ENCODE measurements around the gene NTF3.

The NTF3 gene

DNA sequence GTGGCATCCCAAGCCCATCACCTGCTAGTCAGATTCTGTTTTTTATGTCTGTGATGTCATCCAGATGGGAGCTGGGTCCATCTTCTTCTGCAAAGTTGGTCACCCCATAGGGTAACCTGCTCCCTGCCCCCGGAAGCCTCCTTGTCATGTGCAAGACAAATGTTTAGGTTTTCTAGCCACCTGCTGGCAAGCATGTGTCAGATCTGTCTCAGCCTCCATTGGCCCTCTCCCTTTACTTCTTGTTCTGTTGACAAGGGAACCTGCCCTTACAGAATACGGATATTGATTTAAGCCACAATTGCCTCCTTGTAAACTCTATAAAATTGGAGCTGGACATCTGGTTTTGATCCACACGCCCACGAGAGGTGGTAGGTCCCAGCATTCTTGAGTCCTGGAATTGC lies 7.5 kb downstream of the NTF3 start:
- TF ChIP-seq, protein P1, sequence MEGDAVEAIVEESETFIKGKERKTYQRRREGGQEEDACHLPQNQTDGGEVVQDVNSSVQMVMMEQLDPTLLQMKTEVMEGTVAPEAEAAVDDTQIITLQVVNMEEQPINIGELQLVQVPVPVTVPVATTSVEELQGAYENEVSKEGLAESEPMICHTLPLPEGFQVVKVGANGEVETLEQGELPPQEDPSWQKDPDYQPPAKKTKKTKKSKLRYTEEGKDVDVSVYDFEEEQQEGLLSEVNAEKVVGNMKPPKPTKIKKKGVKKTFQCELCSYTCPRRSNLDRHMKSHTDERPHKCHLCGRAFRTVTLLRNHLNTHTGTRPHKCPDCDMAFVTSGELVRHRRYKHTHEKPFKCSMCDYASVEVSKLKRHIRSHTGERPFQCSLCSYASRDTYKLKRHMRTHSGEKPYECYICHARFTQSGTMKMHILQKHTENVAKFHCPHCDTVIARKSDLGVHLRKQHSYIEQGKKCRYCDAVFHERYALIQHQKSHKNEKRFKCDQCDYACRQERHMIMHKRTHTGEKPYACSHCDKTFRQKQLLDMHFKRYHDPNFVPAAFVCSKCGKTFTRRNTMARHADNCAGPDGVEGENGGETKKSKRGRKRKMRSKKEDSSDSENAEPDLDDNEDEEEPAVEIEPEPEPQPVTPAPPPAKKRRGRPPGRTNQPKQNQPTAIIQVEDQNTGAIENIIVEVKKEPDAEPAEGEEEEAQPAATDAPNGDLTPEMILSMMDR (IDR thresholded peaks at IDR 0.05; ENCODE audit: low read length, missing control alignments): no peak
- no peak for DNase-seq (ENCODE audit: low read depth)
- no peak overlapping the region for H3K4me3 ChIP-seq (replicated peaks; ENCODE audit: low read depth, low read length)

DNA sequence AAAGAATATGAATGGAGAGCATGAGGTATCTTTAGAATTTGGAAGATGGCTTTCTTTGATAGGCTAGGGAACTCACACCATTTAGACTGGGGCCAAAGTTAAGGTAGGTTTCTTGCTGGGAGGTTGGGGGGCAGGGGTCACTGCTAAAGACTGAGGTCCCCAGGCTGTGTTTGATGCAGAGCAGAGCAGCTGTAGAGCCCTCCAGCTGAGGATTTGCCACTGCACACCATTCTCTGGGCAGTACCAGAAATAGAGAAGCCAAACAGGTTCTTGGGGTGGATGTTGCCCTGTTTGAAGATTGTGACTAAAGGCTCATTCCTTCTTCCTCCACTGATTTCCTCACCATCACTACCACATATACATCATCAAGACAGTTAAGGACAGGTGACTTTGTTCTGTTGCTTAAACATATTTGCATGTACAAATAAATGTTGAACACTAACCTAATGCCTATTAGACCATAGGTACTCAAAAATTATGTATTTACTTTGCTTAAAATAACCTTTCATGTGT lies 7.9 kb downstream of the NTF3 start:
- no peak for DNase-seq (ENCODE audit: low read depth)
- TF ChIP-seq, protein P1 (IDR thresholded peaks at IDR 0.05; ENCODE audit: low read length, missing control alignments): no peak
- no peak overlapping the region for H3K4me3 ChIP-seq (replicated peaks; ENCODE audit: low read depth, low read length)

DNA sequence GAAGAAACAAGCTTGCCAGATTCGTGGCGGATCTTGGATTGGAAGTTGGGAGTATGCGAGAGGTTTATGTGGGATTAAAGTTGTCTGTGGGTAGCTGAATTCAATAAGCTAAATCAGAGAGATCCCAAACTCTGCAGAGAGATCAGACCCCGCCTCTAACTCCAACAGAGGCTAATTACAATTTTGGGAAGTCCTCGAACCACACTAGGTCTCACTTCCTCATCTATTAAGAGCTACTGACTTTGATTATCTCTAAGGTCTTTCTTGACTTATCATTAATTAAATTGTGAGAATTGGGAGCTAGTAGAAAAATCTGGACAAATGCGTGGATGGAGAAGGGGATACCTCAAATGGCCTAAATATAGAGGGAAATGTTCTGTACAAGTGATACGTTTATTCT lies 9.1 kb downstream of the NTF3 start:
- no peak overlapping the region for H3K4me3 ChIP-seq (replicated peaks; ENCODE audit: low read depth, low read length)
- DNase-seq (ENCODE audit: low read depth): no peak
- TF ChIP-seq, protein P1 (IDR thresholded peaks at IDR 0.05; ENCODE audit: low read length, missing control alignments): no peak

DNA sequence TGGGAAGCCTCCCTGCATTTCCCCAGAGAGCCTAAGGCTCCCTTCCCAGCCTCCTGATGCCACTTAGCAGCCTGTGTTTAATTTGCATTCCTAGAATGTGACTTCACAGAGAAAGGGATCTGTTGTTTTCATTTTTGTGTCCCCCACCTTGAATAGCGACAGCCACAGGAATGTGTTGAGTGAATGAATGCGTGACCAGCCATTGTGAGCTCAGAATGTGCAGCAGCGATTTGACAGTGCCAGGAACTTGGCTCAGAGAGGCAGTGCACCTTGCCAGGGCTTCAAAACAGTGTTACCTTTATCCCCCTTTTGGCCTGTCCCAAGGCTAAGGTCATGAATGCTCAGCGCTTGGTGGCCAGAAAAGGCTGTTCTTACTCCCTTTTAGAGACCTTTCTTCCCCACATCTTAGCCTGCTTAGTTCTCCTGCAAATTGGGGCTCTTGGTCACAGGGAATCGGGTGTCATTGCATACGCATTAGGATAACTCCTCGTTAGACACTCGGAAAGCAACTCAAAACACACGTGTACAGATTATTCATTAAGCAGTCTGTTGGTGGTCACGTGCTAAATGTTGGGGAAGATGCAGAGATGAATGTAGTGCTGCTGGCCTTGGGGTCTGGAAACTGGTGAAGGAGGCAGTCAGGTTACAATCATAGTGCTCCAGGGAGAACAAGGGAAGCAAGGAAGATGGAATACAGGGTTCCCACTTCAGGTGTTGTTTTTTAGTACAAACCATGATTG lies 9.8 kb downstream of the NTF3 start:
- TF ChIP-seq, protein P1 (IDR thresholded peaks at IDR 0.05; ENCODE audit: low read length, missing control alignments): no peak
- no peak overlapping the region for H3K4me3 ChIP-seq (replicated peaks; ENCODE audit: low read depth, low read length)
- DNase-seq (ENCODE audit: low read depth): peak; percentile 6

DNA sequence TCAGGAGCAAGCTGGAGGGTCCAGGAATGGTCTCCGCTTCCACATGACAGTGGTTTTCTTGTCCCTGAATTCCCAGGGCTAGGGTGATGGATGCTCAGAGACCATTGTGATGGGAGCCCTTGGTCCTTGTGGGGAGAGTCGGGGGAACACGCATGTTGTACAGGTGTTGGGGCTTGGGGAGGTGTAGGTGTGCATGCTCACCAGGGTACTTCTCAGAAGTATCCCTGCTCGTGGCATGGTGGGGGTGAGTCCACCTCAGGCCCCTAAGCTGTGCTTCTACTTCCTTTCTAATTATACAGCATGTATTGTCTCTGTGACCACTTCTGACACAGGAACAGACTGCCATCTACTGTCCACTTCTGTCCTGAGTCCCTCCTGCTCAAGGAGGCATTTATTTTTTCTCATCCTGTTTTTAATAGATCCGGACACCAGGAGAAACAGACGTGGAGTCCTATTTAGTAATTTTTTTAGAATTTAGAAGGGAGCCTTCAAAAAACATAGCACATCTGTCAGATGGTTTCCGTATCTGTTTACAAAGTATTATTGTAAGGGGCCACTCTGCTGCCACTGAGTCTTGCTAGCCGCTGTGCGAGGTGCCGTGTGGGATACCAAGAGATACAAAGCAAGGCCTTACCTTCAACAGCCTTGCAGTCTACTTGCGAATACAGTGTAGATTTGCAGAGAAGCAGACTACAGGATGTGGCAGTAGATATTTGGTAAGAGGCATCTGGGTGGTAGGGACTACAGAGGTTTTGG lies 10.5 kb downstream of the NTF3 start:
- DNase-seq (ENCODE audit: low read depth): peak; percentile 57
- no peak overlapping the region for H3K4me3 ChIP-seq (replicated peaks; ENCODE audit: low read depth, low read length)
- TF ChIP-seq, protein P1 (IDR thresholded peaks at IDR 0.05; ENCODE audit: low read length, missing control alignments): peak; percentile 51

DNA sequence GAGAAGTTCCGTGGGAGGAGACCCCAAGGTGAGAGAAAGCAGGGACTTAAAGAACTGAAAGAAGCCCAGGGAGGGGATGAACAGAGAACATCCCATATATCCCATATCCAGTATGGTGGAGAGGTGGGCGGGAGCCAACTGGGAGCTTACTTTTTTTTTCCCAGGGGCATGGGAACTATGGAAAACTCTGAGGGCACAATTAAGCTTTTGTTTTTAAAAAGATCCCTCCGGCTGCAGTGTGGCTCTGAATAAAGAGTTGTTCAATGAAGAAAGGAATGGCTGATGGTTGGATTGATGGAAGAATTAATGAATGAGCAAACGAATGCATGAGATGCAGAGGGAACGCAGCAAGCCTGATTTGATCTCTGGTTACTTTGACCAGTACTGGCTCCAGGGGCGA lies 12.6 kb downstream of the NTF3 start:
- H3K4me3 ChIP-seq (replicated peaks; ENCODE audit: low read depth, low read length): no peak overlapping the region
- TF ChIP-seq, protein P1 (IDR thresholded peaks at IDR 0.05; ENCODE audit: low read length, missing control alignments): no peak

More for the DNA sequence above, 12.6 kb downstream of the NTF3 start:
- DNase-seq (ENCODE audit: low read depth): no peak
